Heart left ventricle (tissue), 13 donors: ENCODE results near the gene ADGRV1.

Experiments
- POLR2A ChIP-seq, 2 donors: fragments of 450-650 bp; IDR thresholded peaks; one replicate each; pipeline ENCODE4 v1.6.1; 2017; ENCODE audit warnings: antibody characterized with exemption in 2 of 2, mild to moderate bottlenecking in 2 of 2, moderate library complexity in 2 of 2
- TF ChIP-seq, protein P1 (sequence below), 12 donors: fragments of 200-600 bp; sonication (generic) in 4 of 12; IDR thresholded peaks; one replicate each; pipeline versions ENCODE4 v1.5.0 to v1.8.0; 2018 to 2022; ENCODE audit warnings: antibody characterized with exemption in 12 of 12, mild to moderate bottlenecking in 5 of 12
- donor health status: ischemic (EF 13 %, LVEDD 7.1; RV severe dilation, severe dysfunction).
- donor health status: DM: no; HTN: yes; CAD: no.
- donor health status: DM: no; HTN: no; CAD: no.
- donor health status: ischemic (EF 25% LVEDD 6.9; RV normal size, moderate dysfunction).
- donor health status: ischemic (EF 25% LVEDD 5.7; RV mildly dilated, moderate dysfunction).
- donor health status: ischemic (EF 35%, LVEDD 5.7; RV mildly dilated, moderate dysfunction).
- donor health status: nonischemic (EF 11% LVEDD 7.7; RV severe dilation, severe dysfunction).
- donor health status: DM: yes; HTN: yes; CAD: no.
- donor health status: PGD.
- donor health status: ischemic (EF 29% LVEDD 5.4; RV normal size, mild dysfunction).
- donor health status: nonischemic (EF 23%, LVEDD 6.1; RV moderate dilation, normal function).

GRCh38 chr5:90853750-90854149 is 295.2 kb downstream of the ADGRV1 start:
- TF ChIP-seq, protein P1, sequence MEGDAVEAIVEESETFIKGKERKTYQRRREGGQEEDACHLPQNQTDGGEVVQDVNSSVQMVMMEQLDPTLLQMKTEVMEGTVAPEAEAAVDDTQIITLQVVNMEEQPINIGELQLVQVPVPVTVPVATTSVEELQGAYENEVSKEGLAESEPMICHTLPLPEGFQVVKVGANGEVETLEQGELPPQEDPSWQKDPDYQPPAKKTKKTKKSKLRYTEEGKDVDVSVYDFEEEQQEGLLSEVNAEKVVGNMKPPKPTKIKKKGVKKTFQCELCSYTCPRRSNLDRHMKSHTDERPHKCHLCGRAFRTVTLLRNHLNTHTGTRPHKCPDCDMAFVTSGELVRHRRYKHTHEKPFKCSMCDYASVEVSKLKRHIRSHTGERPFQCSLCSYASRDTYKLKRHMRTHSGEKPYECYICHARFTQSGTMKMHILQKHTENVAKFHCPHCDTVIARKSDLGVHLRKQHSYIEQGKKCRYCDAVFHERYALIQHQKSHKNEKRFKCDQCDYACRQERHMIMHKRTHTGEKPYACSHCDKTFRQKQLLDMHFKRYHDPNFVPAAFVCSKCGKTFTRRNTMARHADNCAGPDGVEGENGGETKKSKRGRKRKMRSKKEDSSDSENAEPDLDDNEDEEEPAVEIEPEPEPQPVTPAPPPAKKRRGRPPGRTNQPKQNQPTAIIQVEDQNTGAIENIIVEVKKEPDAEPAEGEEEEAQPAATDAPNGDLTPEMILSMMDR (IDR thresholded peaks at IDR 0.05) = no peak
- TF ChIP-seq POLR2A (IDR thresholded peaks at IDR 0.05) = no peak
